Stimulated activated CD8-positive, alpha-beta memory T cell treated with anti-CD3 and anti-CD28 coated beads, Interleukin-7, amount 100 ng/mL, for 4 hours (primary cell): ENCODE measurements around the gene LBHD2.

Experiments
- DNase-seq, 2 donors: peaks; one replicate each; pipeline ENCODE4 v3.0.0-alpha.2; 2020; ENCODE audit warnings: low read depth in 2 of 2

The LBHD2 gene

GRCh38 chr14:103130017-103130764 is 46.2 kb downstream of the LBHD2 start:
- DNase-seq, result no peak

- DNase-seq, result no peak
Measured at GRCh38 chr14:103130965-103131364, 47.0 kb downstream of the LBHD2 start.

GRCh38 chr14:103131580-103131979 is 47.6 kb downstream of the LBHD2 start:
- DNase-seq, result no peak

- DNase-seq, result no peak
Measured at GRCh38 chr14:103132381-103133209, 48.6 kb downstream of the LBHD2 start.

- no peak for DNase-seq
Measured at GRCh38 chr14:103133210-103134140, 49.5 kb downstream of the LBHD2 start.

- DNase-seq, result no peak
Measured at GRCh38 chr14:103134405-103134804, 50.4 kb downstream of the LBHD2 start.

- no peak for DNase-seq
Measured at GRCh38 chr14:103134919-103135318, 50.9 kb downstream of the LBHD2 start.

GRCh38 chr14:103135333-103136260 is 51.6 kb downstream of the LBHD2 start:
- no peak for DNase-seq

GRCh38 chr14:103136388-103137271 is 52.6 kb downstream of the LBHD2 start:
- no peak for DNase-seq

GRCh38 chr14:103137689-103138300 is 53.8 kb downstream of the LBHD2 start:
- DNase-seq, result no peak

- DNase-seq, result no peak
Measured at GRCh38 chr14:103138301-103139131, 54.5 kb downstream of the LBHD2 start.

- no peak for DNase-seq
Measured at GRCh38 chr14:103139132-103140025, 55.4 kb downstream of the LBHD2 start.
